Transverse colon (tissue), 4 donors: Measurements from ENCODE around the gene GRK6. TPM values are rescaled to one million over a fixed set of nuclear protein-coding genes. Genes with fewer than 3 reads are reported as not detected.

Experiments used
- DNase-seq: peaks from one replicate; pipeline ENCODE4 v3.0.0-alpha.2; 2019
- H3K27ac ChIP-seq, 4 donors: fragments of 200-600 bp; sonication (generic); 2 replicates each; pipeline ENCODE4 v1.5.1; 2016 to 2018; ENCODE audit warnings: inconsistent platforms in 4 of 4
- H3K27me3 ChIP-seq: fragments of 200-600 bp; sonication (generic); 2 replicates; pipeline ENCODE4 v1.5.1; 2017; ENCODE audit warnings: inconsistent platforms
- H3K36me3 ChIP-seq, 4 donors: fragments of 200-600 bp; sonication (generic); 2 replicates each; pipeline ENCODE4 v1.5.1; 2017 to 2019; ENCODE audit warnings: inconsistent platforms in 4 of 4
- H3K4me1 ChIP-seq, 4 donors: fragments of 200-600 bp; sonication (generic); 2 replicates each; pipeline ENCODE4 v1.5.1; 2017 to 2020; ENCODE audit warnings: inconsistent platforms in 4 of 4
- H3K4me3 ChIP-seq, 4 donors: fragments of 200-600 bp; sonication (generic); 1 replicate in 1 of 4; 2 replicates in 3 of 4; pipeline versions ENCODE4 v1.5.1 to v1.6.1; 2017 to 2019; ENCODE audit warnings: inconsistent platforms in 4 of 4
- H3K9me3 ChIP-seq, 2 donors: fragments of 200-600 bp; sonication (generic); 2 replicates each; pipeline ENCODE4 v1.5.1; 2017 to 2019; ENCODE audit warnings: inconsistent platforms in 2 of 2
- EP300 ChIP-seq: sonication (generic); formaldehyde crosslinking; IDR thresholded peaks from one replicate; pipeline ENCODE4 v1.6.1; 2017; ENCODE audit warnings: antibody characterized with exemption, low read depth
- POLR2A ChIP-seq: fragments of 450-650 bp; IDR thresholded peaks from one replicate; pipeline ENCODE4 v1.6.1; 2016; ENCODE audit warnings: antibody characterized with exemption, mild to moderate bottlenecking, moderate library complexity
- POLR2AphosphoS5 ChIP-seq, 3 donors: sonication (generic); formaldehyde crosslinking; IDR thresholded peaks; one replicate each; pipeline ENCODE4 v1.6.1; 2016; ENCODE audit warnings: antibody characterized with exemption in 3 of 3
- whole genome bisulfite sequencing, 2 donors: methylation state at CpG; one replicate each; pipeline ENCODE4 v1.1.5; 2018; ENCODE audit warnings: low coverage in 1 of 2; 5-methylcytosine and 5-hydroxymethylcytosine counted together
- in situ Hi-C, 4 donors: fragments of 200-750 bp; cut with MboI; loops; one replicate each; pipeline versions ENCODE4 v1.15.0 to v1.15.1; 2017; ENCODE audit warnings: low sequenced_read_pairs in 3 of 4, low pct_ligation_motif_present in 1 of 4, low pct_unique_long_range_greater_than_20kb in 1 of 4
- intact Hi-C: fragments of 100-400 bp; cut with DNase I; formaldehyde crosslinking; loops from one replicate; pipeline ENCODE4 v1.15.1; 2023; ENCODE audit warnings: low total_unique reads
- total RNA-seq, 4 donors: library from RNA; depleted of rRNA; stranded (reverse); fragments of >200 nt; gene quantifications; one replicate each; pipeline ENCODE4 v1.1.0, GENCODE V29; 2016
- TF ChIP-seq, protein P1 (sequence below), 5 experiments: fragments of 200-600 bp in 3 of 5; fragments of 450-650 bp in 2 of 5; sonication (generic) in 3 of 5; IDR thresholded peaks; 1 replicate in 2 of 5; 2 replicates in 3 of 5; pipeline ENCODE4 v1.5.1; 2016 to 2017; ENCODE audit warnings: antibody characterized with exemption in 5 of 5, inconsistent platforms in 3 of 5, mild to moderate bottlenecking in 2 of 5, moderate library complexity in 1 of 5

Gene GRK6
- total RNA-seq, 4 donors from 2014 or later = 21.5 to 40.5 (median 36.4) TPM

DNA sequence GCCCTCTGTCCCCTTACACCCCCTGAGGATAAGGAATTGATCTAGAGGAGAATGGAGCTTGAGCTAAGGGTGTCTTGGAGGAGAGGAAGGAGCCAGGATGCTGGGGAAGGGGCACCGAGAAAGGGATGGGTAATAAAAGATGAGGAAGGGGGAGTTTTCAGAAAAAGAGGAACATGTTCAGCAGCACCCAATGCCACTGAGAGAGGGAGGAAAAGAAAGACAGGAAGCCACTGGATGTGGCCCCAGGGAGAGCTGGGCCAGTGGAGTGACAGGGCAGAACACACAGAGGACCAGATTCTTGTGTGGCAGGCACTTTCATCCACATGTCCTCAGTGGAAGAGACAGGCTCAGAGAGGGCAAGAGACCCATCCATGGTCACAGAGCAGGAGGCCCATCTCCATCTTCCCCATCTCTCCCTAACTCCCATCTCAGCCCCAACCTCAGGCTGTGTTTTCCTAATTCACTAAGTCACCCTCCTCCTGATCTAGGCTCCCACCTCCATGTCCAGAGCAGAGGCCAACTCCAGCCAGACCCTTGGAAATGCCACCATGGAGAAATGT is 33.2 kb upstream of the GRK6 start:
- intact Hi-C loops (loop anchor here (2.0 kb wide), 1 partner anchor 108 kb away; no protein-coding TSS in a partner anchor), in situ Hi-C loops (loop anchor here in 3 of 4 donors (5.0 to 25.0 kb wide), 5 partner anchors 52 to 119 kb away; partner anchors contain the start of genes DOK3 (in 2 of the 3), PRR7 (in 2 of the 3) and DDX41 (in 1 of the 3))
- no peak for DNase-seq
- no peak overlapping the region for H3K27ac ChIP-seq
- no peaks in the 10 kb centered on the region for H3K27me3 ChIP-seq
- H3K4me3 ChIP-seq = no peak overlapping the region
- no peak for TF ChIP-seq EP300
- no peak for TF ChIP-seq POLR2A
- TF ChIP-seq, protein P1, sequence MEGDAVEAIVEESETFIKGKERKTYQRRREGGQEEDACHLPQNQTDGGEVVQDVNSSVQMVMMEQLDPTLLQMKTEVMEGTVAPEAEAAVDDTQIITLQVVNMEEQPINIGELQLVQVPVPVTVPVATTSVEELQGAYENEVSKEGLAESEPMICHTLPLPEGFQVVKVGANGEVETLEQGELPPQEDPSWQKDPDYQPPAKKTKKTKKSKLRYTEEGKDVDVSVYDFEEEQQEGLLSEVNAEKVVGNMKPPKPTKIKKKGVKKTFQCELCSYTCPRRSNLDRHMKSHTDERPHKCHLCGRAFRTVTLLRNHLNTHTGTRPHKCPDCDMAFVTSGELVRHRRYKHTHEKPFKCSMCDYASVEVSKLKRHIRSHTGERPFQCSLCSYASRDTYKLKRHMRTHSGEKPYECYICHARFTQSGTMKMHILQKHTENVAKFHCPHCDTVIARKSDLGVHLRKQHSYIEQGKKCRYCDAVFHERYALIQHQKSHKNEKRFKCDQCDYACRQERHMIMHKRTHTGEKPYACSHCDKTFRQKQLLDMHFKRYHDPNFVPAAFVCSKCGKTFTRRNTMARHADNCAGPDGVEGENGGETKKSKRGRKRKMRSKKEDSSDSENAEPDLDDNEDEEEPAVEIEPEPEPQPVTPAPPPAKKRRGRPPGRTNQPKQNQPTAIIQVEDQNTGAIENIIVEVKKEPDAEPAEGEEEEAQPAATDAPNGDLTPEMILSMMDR (IDR thresholded peaks at IDR 0.05) = no peak
- no peak for TF ChIP-seq POLR2AphosphoS5 (IDR thresholded peaks at IDR 0.05)
- H3K36me3 ChIP-seq = no peaks in the 10 kb centered on the region
- no peaks in the 10 kb centered on the region for H3K9me3 ChIP-seq
- H3K4me1 ChIP-seq = peaks cover 0 to 14% (median 6%) of the 10 kb centered on the region in 4 donors
- WGBS, 2 donors = 64 to 67% methylated on average over 1 of the region's 1 CpG

DNA sequence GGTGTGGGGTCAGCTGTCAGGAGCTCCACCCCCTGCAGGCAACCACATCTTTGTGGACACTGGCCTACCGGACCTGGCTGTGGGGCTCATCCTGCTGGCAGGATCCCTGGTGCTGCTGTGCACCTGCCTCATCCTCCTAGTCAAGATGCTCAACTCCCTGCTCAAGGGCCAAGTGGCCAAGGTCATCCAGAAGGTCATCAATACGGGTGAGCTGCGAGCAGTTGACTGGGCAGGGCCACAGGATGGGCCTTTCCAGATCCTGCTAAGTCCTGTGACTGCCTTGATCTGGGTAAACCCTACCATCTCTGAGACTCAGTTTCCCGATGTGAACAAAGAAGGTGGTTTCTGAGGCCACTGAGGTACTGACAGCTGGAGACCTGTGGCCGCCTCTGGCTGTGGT is 32.5 kb upstream of the GRK6 start:
- in situ Hi-C loops (loop anchor here in 3 of 4 donors (5.0 to 25.0 kb wide), 5 partner anchors 51 to 118 kb away; partner anchors contain the start of genes DOK3 (in 2 of the 3), PRR7 (in 2 of the 3) and DDX41 (in 1 of the 3)), intact Hi-C loops (loop anchor here (2.0 kb wide), 1 partner anchor 107 kb away; no protein-coding TSS in a partner anchor)
- DNase-seq = no peak
- peaks cover 0 to 14% (median 6%) of the 10 kb centered on the region in 4 donors for H3K4me1 ChIP-seq
- H3K27me3 ChIP-seq = no peaks in the 10 kb centered on the region
- no peaks in the 10 kb centered on the region for H3K36me3 ChIP-seq
- no peaks in the 10 kb centered on the region for H3K9me3 ChIP-seq
- no peak overlapping the region for H3K4me3 ChIP-seq
- TF ChIP-seq EP300 (no peak), POLR2A (no peak), POLR2AphosphoS5 (IDR thresholded peaks at IDR 0.05) (no peak)
- TF ChIP-seq, protein P1 (IDR thresholded peaks at IDR 0.05) = no peak
- H3K27ac ChIP-seq = no peak overlapping the region
- 79% methylated on average over 5 of the region's 5 CpGs; no CpG with 5 or more reads in 1 of the 2 donors for WGBS, 2 donors

DNA sequence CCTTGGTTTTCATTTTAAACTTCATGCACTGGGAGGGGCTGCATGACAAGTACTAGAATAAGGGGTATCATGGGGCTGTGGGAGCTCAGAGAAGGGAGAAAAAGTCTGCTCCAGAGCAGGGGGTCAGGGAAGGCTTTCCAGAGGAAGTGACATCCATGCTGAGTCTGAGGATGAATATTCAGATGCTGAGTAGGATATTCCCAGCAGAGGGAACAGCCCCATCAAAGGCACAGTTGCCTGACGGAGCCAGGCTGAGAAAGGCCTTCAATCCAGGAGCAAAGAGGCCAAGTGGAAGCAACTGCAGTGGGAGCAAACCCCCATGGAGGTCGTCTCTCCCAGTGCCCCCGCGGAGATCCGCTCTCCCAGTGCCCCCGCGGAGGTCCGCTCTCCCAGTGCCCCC is 30.4 kb upstream of the GRK6 start:
- Histone ChIP-seq H3K9me3 (no peaks in the 10 kb centered on the region), H3K27me3 (peaks cover 19% of the 10 kb centered on the region), H3K27ac (no peak overlapping the region), H3K4me1 (peaks cover 0 to 11% (median 11%) of the 10 kb centered on the region in 4 donors), H3K4me3 (no peak overlapping the region), H3K36me3 (no peaks in the 10 kb centered on the region)
- DNase-seq = no peak
- intact Hi-C loops = no loop called here
- in situ Hi-C loops = loop anchor here in 3 of 4 donors (10.0 to 25.0 kb wide), 3 partner anchors 49 to 116 kb away; partner anchors contain the start of genes DOK3 (in 2 of the 3), DDX41 (in 1 of the 3) and PRR7 (in 1 of the 3)
- WGBS, 2 donors = 81% methylated on average over 7 of the region's 8 CpGs; no CpG with 5 or more reads in 1 of the 2 donors
- TF ChIP-seq POLR2AphosphoS5 (IDR thresholded peaks at IDR 0.05) = no peak
- TF ChIP-seq, protein P1 (IDR thresholded peaks at IDR 0.05) = no peak
- TF ChIP-seq POLR2A = no peak
- TF ChIP-seq EP300 = no peak

DNA sequence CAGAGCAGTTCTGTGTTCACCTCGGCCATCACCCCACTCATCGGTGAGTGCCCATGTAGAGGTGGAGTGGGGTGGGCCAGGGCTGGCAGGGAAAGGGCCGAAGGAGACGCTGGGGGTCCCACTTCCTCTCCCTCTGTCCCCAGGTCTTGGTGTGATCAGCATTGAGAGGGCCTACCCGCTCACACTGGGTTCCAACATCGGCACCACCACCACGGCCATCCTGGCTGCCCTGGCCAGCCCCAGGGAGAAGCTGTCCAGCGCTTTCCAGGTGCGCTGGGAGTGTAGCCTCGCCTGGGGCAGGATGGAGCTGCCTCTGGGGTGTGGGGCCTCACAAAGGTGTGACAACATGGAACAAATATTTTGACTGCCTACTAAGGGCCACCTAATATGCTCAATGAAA is 29.7 kb upstream of the GRK6 start:
- intact Hi-C loops = no loop called here
- H3K4me3 ChIP-seq = no peak overlapping the region
- H3K4me1 ChIP-seq = peaks cover 0 to 11% (median 11%) of the 10 kb centered on the region in 4 donors
- TF ChIP-seq EP300 = no peak
- TF ChIP-seq, protein P1 (IDR thresholded peaks at IDR 0.05) = no peak
- no peak for TF ChIP-seq POLR2AphosphoS5 (IDR thresholded peaks at IDR 0.05)
- no peak for TF ChIP-seq POLR2A
- whole genome bisulfite sequencing, 2 donors = 93% methylated on average over 10 of the region's 10 CpGs; no CpG with 5 or more reads in 1 of the 2 donors
- no peak overlapping the region for H3K27ac ChIP-seq
- H3K36me3 ChIP-seq = no peaks in the 10 kb centered on the region
- H3K9me3 ChIP-seq = no peaks in the 10 kb centered on the region
- peaks cover 27% of the 10 kb centered on the region for H3K27me3 ChIP-seq
- in situ Hi-C loops = loop anchor here in 3 of 4 donors (10.0 to 25.0 kb wide), 3 partner anchors 48 to 115 kb away; partner anchors contain the start of genes DOK3 (in 2 of the 3), DDX41 (in 1 of the 3) and PRR7 (in 1 of the 3)
- DNase-seq = no peak
